Esophagus muscularis mucosa (tissue), 3 donors: ENCODE results near the gene TRIM41.

Source experiments
- CTCF ChIP-seq, 3 experiments: fragments of 200-600 bp in 2 of 3; fragments of 450-650 bp in 1 of 3; sonication (generic) in 2 of 3; IDR thresholded peaks; one replicate each; pipeline ENCODE4 v1.5.1; 2017 to 2019; ENCODE audit warnings: antibody characterized with exemption in 3 of 3, mild to moderate bottlenecking in 2 of 3, moderate library complexity in 1 of 3
- POLR2A ChIP-seq: fragments of 450-650 bp; IDR thresholded peaks from one replicate; pipeline ENCODE4 v1.6.1; 2017; ENCODE audit warnings: antibody characterized with exemption, moderate library complexity, mild to moderate bottlenecking, low read depth
- POLR2AphosphoS5 ChIP-seq, 2 donors: sonication (generic); formaldehyde crosslinking; IDR thresholded peaks; one replicate each; pipeline ENCODE4 v1.6.1; 2017; ENCODE audit warnings: antibody characterized with exemption in 2 of 2

DNA sequence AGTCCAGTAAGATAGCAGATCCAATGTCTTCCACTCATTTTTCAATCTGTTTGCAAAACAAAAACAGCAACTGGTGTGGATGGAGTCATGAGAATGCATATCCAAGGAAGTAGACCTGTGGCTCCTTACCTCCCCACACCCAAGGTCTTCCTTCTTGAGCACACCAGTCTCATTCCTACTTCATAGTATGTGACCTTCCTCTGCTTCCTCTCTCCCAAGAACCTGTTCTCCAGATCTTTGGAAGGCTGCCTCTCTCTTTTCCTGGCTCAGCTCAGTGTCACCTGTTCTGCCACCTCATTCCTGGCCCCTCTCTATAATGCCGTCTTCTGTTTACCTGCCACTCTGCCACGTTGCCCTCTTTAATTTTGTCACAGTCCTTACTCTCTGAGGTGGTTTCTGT lies 10.1 kb upstream of the TRIM41 start:
- no peak for TF ChIP-seq POLR2AphosphoS5 (IDR thresholded peaks at IDR 0.05)
- no peak for TF ChIP-seq CTCF (IDR thresholded peaks at IDR 0.05)
- no peak for TF ChIP-seq POLR2A
